ENCODE data around the gene AAK1.

DNA sequence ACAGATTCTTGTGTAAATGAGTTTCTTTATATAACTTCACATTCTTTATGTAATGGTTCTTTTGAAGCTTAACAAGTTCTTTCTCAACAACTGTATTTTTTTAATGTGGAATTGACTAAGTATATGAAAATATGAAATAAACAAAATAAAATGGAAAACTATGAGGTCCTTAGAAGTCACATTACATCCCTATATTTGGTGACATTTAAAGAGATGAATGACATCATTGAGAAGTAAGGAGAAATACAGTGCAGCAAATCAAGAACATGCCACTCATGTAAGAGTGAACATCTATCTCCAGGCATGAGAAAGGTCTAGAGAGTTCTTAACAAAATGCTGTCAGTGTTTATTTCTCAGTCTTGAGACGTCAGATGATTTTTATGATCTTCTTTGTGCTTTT lies 39.0 kb upstream of the AAK1 start:
- TF ChIP-seq, protein P1, sequence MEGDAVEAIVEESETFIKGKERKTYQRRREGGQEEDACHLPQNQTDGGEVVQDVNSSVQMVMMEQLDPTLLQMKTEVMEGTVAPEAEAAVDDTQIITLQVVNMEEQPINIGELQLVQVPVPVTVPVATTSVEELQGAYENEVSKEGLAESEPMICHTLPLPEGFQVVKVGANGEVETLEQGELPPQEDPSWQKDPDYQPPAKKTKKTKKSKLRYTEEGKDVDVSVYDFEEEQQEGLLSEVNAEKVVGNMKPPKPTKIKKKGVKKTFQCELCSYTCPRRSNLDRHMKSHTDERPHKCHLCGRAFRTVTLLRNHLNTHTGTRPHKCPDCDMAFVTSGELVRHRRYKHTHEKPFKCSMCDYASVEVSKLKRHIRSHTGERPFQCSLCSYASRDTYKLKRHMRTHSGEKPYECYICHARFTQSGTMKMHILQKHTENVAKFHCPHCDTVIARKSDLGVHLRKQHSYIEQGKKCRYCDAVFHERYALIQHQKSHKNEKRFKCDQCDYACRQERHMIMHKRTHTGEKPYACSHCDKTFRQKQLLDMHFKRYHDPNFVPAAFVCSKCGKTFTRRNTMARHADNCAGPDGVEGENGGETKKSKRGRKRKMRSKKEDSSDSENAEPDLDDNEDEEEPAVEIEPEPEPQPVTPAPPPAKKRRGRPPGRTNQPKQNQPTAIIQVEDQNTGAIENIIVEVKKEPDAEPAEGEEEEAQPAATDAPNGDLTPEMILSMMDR (IDR thresholded peaks at IDR 0.05; ENCODE audit: insufficient read depth, low read length, poor library complexity, severe bottlenecking) = no peak
- no peak for TF ChIP-seq EZH2phosphoT487 (conservative IDR thresholded peaks at IDR 0.05; ENCODE audit: low read length)
